Keratinocyte (primary cell): ENCODE data around the gene SYT15. TPM values are rescaled to one million over a fixed set of nuclear protein-coding genes. Genes with fewer than 3 reads are reported as not detected.

Experiments
- DNase-seq: peaks from one replicate; pipeline ENCODE4 v3.0.0-alpha.2; 2011; ENCODE audit warnings: low read depth, missing footprints, low spot score
- FAIRE-seq: peaks from 2 replicates; lab custom pipeline; 2011; peaks lifted over from hg19 to GRCh38; lab: Jason Lieb, UNC
- H2AFZ ChIP-seq: 2 replicates; pipeline ENCODE4 v1.6.0; 2012; ENCODE audit warnings: low read length, control low read depth, inconsistent platforms; ENCODE audit not compliant: control insufficient read depth
- H3K27ac ChIP-seq: 2 replicates; pipeline ENCODE4 v1.5.1; 2011; ENCODE audit warnings: low read length; ENCODE audit not compliant: control insufficient read depth, insufficient read depth
- H3K27me3 ChIP-seq: 3 replicates; pipeline ENCODE4 v1.6.0; 2011; ENCODE audit warnings: low read length; ENCODE audit not compliant: control insufficient read depth, insufficient read depth; ENCODE audit errors: extremely low read depth
- H3K36me3 ChIP-seq, 2 experiments: 2 replicates in 1 of 2; 3 replicates in 1 of 2; pipeline ENCODE4 v1.5.1; 2011; ENCODE audit warnings: low read length in 2 of 2, mild to moderate bottlenecking in 1 of 2; ENCODE audit not compliant: control insufficient read depth in 2 of 2, insufficient read depth in 2 of 2; ENCODE audit errors: extremely low read depth in 1 of 2
- H3K4me1 ChIP-seq: 3 replicates; pipeline ENCODE4 v1.5.1; 2011; ENCODE audit warnings: low read length; ENCODE audit not compliant: control insufficient read depth, insufficient read depth; ENCODE audit errors: extremely low read depth
- H3K4me2 ChIP-seq: 3 replicates; pipeline ENCODE4 v1.6.0; 2011; ENCODE audit warnings: low read depth, low read length; ENCODE audit not compliant: control insufficient read depth, insufficient read depth; ENCODE audit errors: extremely low read depth
- H3K4me3 ChIP-seq, 3 experiments: fragments of 200-600 bp in 1 of 3; sonication (generic) in 1 of 3; 2 replicates in 2 of 3; 3 replicates in 1 of 3; pipeline ENCODE4 v1.5.1; 2011 to 2016; ENCODE audit warnings: low read length in 3 of 3, mild to moderate bottlenecking in 3 of 3, control low read depth in 2 of 3, inconsistent platforms in 1 of 3, low read depth in 1 of 3, mixed read lengths in 1 of 3, mixed run types in 1 of 3, moderate library complexity in 1 of 3; ENCODE audit not compliant: control insufficient read depth in 2 of 3, insufficient read depth in 2 of 3; ENCODE audit errors: extremely low read depth in 1 of 3
- H3K79me2 ChIP-seq: 2 replicates; pipeline ENCODE4 v1.6.0; 2012; ENCODE audit warnings: low read length; ENCODE audit not compliant: control insufficient read depth, insufficient read depth
- H3K9ac ChIP-seq: 3 replicates; pipeline ENCODE4 v1.6.0; 2011; ENCODE audit warnings: low read length; ENCODE audit not compliant: control insufficient read depth, insufficient read depth; ENCODE audit errors: extremely low read depth
- H3K9me1 ChIP-seq: 3 replicates; pipeline ENCODE4 v1.6.0; 2011; ENCODE audit warnings: low read length; ENCODE audit not compliant: control insufficient read depth, insufficient read depth; ENCODE audit errors: extremely low read depth
- H3K9me3 ChIP-seq: 2 replicates; pipeline ENCODE4 v1.5.1; 2012; ENCODE audit warnings: low read depth, low read length; ENCODE audit not compliant: control insufficient read depth
- H4K20me1 ChIP-seq: 3 replicates; pipeline ENCODE4 v1.6.0; 2011; ENCODE audit warnings: low read length; ENCODE audit not compliant: control insufficient read depth, insufficient read depth; ENCODE audit errors: extremely low read depth
- CTCF ChIP-seq, 3 experiments: IDR thresholded peaks in 1 of 3; conservative IDR thresholded peaks in 1 of 3; optimal IDR thresholded peaks in 1 of 3; 2 replicates in 2 of 3; 3 replicates in 1 of 3; pipeline versions ENCODE3 to v1.5.1; 2011; ENCODE audit warnings: low read length in 3 of 3, mild to moderate bottlenecking in 3 of 3, moderate library complexity in 2 of 3, control low read depth in 1 of 3, inconsistent platforms in 1 of 3; ENCODE audit not compliant: insufficient read depth in 2 of 3; ENCODE audit errors: extremely low read depth in 1 of 3
- EZH2 ChIP-seq: IDR thresholded peaks from one replicate; pipeline ENCODE4 v1.6.1; 2012; ENCODE audit warnings: inconsistent platforms, mild to moderate bottlenecking, low read length, moderate library complexity
- dilution Hi-C: fragments of 300-500 bp; cut with MboI; formaldehyde crosslinking; loops from one replicate; pipeline ENCODE4 v1.7.0; 2020; ENCODE audit warnings: low sequenced_read_pairs; ENCODE audit not compliant: extremely low pct_ligation_motif_present
- polyA plus RNA-seq, 5 experiments: library from polyadenylated mRNA; depleted of rRNA in 3 of 5; stranded (reverse) in 3 of 5; stranded (forward) in 1 of 5; unstranded in 1 of 5; fragments of >200 nt; gene quantifications; 1 replicate in 1 of 5; 2 replicates in 3 of 5; 3 replicates in 1 of 5; pipeline versions ENCODE4 v1.2.1 to v1.2.3, GENCODE V29; 2011 to 2012; ENCODE audit warnings: missing spikeins in 2 of 5, low read depth in 1 of 5, low replicate concordance in 1 of 5

Gene SYT15
- polyA plus RNA-seq, 1 donor (not counting 4 experiments of a cell fraction or from before 2014, with no cell fraction given): 0.16 TPM

GRCh38 chr10:46534828-46535524 lies 44.0 kb upstream of the SYT15 start:
- Histone ChIP-seq H3K4me1 (no peaks in the 10 kb centered on the region), H3K9me3 (no peaks in the 10 kb centered on the region), H3K36me3 (no peaks in the 10 kb centered on the region), H3K9ac (no peak overlapping the region), H3K27ac (no peak overlapping the region), H3K79me2 (no peaks in the 10 kb centered on the region), H2AFZ (no peak overlapping the region), H3K4me2 (no peak overlapping the region), H3K9me1 (no peaks in the 10 kb centered on the region), H3K4me3 (no peak overlapping the region), H4K20me1 (no peaks in the 10 kb centered on the region), H3K27me3 (peaks cover 32% of the 10 kb centered on the region)
- TF ChIP-seq CTCF (optimal IDR thresholded peaks at IDR 0.05 in 1 of 3, IDR thresholded peaks at IDR 0.05 in 1 of 3, conservative IDR thresholded peaks at IDR 0.05 in 1 of 3; ENCODE audit: extremely low read depth in 1 of 3, insufficient read depth in 2 of 3, low read length in 3 of 3) (no peak), EZH2 (no peak)
- dilution Hi-C loops: no loop called here
- FAIRE-seq (no peak), DNase-seq (no peak)

DNA sequence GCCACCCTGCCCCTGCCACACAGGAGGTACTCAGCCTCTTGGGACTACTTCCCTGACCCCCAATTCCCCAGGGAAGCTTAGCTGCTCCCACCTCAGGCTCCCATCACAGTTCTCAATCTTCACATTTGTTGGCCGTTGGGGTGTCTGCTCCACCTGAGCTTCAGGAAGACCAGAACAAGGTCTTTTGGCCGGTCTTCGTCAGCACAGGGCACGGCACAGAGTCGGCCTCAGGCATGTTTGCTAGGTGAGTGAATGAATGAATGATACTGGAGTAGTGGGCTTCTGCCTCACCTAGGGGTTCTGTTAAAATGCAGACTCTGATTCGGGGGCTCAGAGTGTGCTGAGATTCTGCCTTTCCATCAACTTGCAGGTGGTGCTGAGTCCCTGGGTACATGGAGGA lies 42.8 kb upstream of the SYT15 start:
- Histone ChIP-seq H3K27ac (no peak overlapping the region), H3K4me1 (no peaks in the 10 kb centered on the region), H4K20me1 (no peaks in the 10 kb centered on the region), H3K9me1 (no peaks in the 10 kb centered on the region), H3K4me2 (no peak overlapping the region), H3K9ac (no peak overlapping the region), H3K4me3 (no peak overlapping the region), H3K36me3 (no peaks in the 10 kb centered on the region), H3K79me2 (no peaks in the 10 kb centered on the region), H2AFZ (no peak overlapping the region), H3K27me3 (peaks cover 32% of the 10 kb centered on the region), H3K9me3 (no peaks in the 10 kb centered on the region)
- dilution Hi-C loops: no loop called here
- TF ChIP-seq CTCF (optimal IDR thresholded peaks at IDR 0.05 in 1 of 3, IDR thresholded peaks at IDR 0.05 in 1 of 3, conservative IDR thresholded peaks at IDR 0.05 in 1 of 3; ENCODE audit: extremely low read depth in 1 of 3, insufficient read depth in 2 of 3, low read length in 3 of 3): no peak
- TF ChIP-seq EZH2: no peak
- no peak for DNase-seq
- FAIRE-seq: no peak
